NCI-H748 treated with DMSO at 0.1 percent for 48 hours (cell line): ENCODE data around the gene LYRM9.
"Not testable (repeated sequence)": the region's sequence is repeated elsewhere in the genome, so short reads cannot be mapped to it uniquely, and the experiment has no call there.

Experiments
- DNase-seq: peaks from one replicate; lab custom pipeline; 2025; lab: John Stamatoyannopoulos, UW

LYRM9 gene

GRCh38 chr17:27906226-27906580, 13.0 kb upstream of the LYRM9 start:
- DNase-seq, result peak; percentile 35

GRCh38 chr17:27905447-27906225, 12.5 kb upstream of the LYRM9 start:
- DNase-seq, result no peak

GRCh38 chr17:27904534-27905446, 11.6 kb upstream of the LYRM9 start:
- DNase-seq, result no peak

GRCh38 chr17:27904114-27904513, 10.9 kb upstream of the LYRM9 start:
- no peak for DNase-seq

GRCh38 chr17:27899525-27899924, 6.4 kb upstream of the LYRM9 start:
- DNase-seq, result no peak

GRCh38 chr17:27898096-27898495, 4.9 kb upstream of the LYRM9 start:
- DNase-seq, result no peak

DNA sequence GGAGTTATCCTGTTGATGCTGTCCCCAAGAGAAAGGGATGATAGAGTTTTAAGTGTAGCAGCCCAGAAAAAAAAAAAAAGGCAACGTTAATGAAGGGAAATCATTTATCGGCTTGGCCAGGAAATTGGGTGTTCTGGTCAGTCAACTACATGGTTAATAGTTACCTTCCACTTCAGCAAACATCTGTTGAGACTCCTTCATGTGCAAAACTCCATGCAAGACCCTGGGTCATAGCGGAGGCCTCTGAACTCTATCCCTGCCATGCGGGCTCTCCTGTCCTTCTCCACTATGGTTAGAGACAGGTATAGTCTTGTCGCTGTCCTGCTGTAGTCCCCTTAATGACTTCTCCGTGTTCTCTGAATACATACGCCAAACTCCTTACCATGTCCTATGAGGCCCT, 3.5 kb upstream of the LYRM9 start:
- no peak for DNase-seq

GRCh38 chr17:27895940-27896535, 2.9 kb upstream of the LYRM9 start:
- DNase-seq, result no peak

GRCh38 chr17:27895123-27895895, 2.1 kb upstream of the LYRM9 start:
- no peak for DNase-seq

DNA sequence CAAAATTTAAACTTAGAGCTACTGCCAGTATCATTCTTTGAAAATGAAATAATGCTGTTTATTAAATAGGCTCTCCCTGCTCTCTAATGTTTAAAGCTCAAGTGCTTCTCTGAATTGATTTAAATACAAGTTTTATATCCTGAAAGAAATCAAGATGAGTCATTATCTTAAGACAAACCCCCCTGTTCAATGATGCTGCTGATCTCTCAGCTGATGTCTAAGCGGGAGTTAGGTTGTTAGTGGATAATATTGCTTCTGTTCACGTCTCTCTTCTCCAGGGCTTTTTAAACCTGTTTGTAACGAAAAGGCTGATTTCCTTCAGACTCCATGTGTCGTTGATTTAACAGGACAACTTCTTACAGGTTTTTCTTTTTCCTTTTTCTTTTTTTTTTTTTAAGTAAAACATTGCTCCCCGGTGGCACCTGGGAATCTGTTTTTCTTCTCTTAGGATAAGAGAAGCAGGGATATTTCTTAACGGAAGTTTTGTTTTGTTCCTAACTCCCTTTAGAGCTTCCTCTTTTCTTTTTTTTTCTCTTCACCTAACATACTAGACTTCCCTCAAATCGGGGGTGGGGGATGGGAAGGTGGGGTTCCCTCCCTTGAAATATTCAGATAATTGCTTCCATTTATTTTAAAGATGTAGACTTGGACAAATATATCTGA, 807 bp upstream of the LYRM9 start:
- DNase-seq, result no peak

DNA sequence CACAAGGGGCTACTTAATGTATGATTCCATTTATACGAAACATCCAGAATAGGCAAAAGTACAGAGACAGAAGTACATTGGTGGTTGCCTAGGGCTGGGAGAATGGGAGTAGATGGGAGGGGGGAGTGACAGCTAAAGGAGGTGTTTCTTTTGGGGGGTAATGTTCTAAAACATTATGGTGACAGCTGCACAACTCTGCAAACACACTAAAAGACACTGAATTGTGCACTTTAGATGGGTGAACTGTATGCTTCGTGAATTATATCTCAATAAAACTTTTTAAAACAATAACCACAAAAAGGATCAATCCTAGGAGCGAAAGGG, 661 bp downstream of the LYRM9 start:
- DNase-seq, result no peak

DNA sequence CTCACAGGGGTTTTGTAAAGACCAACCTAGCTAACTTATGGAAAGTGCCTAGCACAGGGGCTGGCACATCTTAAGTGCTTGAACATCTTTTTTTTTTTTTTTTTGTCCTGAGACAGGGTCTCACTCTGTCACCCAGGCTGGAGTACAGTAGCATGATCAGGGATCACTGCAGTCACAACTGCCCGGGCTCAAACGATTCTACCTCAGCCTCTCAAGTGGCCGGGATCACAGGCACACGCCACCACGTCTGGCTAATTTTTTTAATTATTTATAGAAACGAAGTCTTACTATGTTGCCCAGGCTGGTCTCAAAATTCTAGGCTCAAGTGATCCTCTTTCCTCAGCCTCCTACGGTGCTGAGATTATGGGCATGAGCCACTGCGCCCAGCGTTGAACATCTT, 1.3 kb downstream of the LYRM9 start:
- no peak for DNase-seq

- no peak for DNase-seq
These were observed 3.4 kb downstream of the LYRM9 start for GRCh38 chr17:27889711-27890251.

- no peak for DNase-seq
These were observed 4.2 kb downstream of the LYRM9 start for GRCh38 chr17:27888945-27889344.

GRCh38 chr17:27888067-27888466, 5.1 kb downstream of the LYRM9 start:
- no peak for DNase-seq

GRCh38 chr17:27886348-27886906, 6.7 kb downstream of the LYRM9 start:
- DNase-seq, result not testable (repeated sequence)

- no peak for DNase-seq
These were observed 10.9 kb downstream of the LYRM9 start for GRCh38 chr17:27882162-27882840.

- DNase-seq, result peak; percentile 44
These were observed 13.1 kb downstream of the LYRM9 start for GRCh38 chr17:27879987-27880608.

DNA sequence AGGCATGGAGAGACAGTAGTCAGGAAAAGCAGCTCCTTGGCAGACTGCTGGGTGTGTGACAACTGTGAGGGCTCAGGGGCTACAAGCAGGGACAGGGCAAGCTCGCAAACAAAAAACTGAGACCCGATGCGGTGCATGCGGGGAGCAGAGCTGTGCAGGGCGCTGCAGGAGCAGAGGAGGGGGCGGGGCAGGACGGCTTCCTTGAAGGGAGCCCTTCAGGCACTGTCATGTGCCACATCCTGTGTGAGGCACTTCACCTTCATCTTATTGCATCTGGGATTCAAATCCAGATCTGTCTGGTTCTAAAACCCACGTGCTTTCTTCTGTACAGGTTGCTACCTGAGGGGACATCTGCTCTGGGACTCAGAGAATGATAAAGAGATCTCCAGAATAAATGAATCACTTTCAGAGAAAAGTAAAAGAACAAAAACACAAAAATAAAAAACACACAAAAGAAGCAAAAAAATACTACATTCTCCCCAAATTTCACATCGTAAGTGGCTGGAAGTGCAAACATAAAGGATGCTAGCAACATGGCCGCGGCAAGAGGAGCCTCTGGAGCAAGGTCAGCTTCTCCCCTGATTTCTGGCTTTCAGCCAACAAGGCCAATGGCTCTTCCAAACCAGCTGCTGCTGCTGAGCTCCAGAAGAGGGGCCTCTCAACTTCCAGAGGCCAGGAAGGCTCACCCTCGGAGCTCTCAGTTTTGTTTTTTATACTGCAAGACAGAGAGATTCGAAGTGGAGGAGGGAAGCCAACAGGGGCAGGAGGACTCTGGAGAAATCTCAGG, 14.2 kb downstream of the LYRM9 start:
- no peak for DNase-seq
